Activated T-cell treated with anti-CD3 and anti-CD28 coated beads, Interleukin-2, amount 50 U/mL, for 48 hours (primary cell): ENCODE data around the gene DDX31.
"Not testable (repeated sequence)": the region's sequence is repeated elsewhere in the genome, so short reads cannot be mapped to it uniquely, and the experiment has no call there.

Experiments used
- DNase-seq, 2 experiments: peaks; one replicate each; pipeline ENCODE4 v3.0.0-alpha.2; 2020

Gene DDX31

GRCh38 chr9:132669698-132670456 lies at the start of gene DDX31:
TSS of gene DDX31 (minus strand) at chr9:132669983. CDS start at chr9:132669934, 49 bp downstream.
- peak; percentile 91 to 92 for DNase-seq

- DNase-seq = not testable (repeated sequence)
These were observed 48.7 kb upstream of the DDX31 start for GRCh38 chr9:132718381-132718928.

- no peak for DNase-seq
These were observed 47.7 kb upstream of the DDX31 start for GRCh38 chr9:132717326-132717945.

- DNase-seq = no peak
These were observed 46.2 kb upstream of the DDX31 start for GRCh38 chr9:132716007-132716406.

- DNase-seq = no peak
These were observed 43.0 kb upstream of the DDX31 start for GRCh38 chr9:132712753-132713152.

GRCh38 chr9:132711846-132712245 lies 42.1 kb upstream of the DDX31 start:
- no peak for DNase-seq

GRCh38 chr9:132711152-132711551 lies 41.4 kb upstream of the DDX31 start:
- DNase-seq = not testable (repeated sequence)

- no peak for DNase-seq
These were observed 40.5 kb upstream of the DDX31 start for GRCh38 chr9:132710333-132710732.

GRCh38 chr9:132708769-132709430 lies 39.1 kb upstream of the DDX31 start:
- no peak for DNase-seq

- DNase-seq = no peak
These were observed 38.5 kb upstream of the DDX31 start for GRCh38 chr9:132708239-132708638.

GRCh38 chr9:132703336-132703735 lies 33.6 kb upstream of the DDX31 start:
- no peak for DNase-seq

GRCh38 chr9:132702254-132702653 lies 32.5 kb upstream of the DDX31 start:
- no peak for DNase-seq

- DNase-seq = no peak
These were observed 30.2 kb upstream of the DDX31 start for GRCh38 chr9:132699956-132700355.

- DNase-seq = no peak
These were observed 29.2 kb upstream of the DDX31 start for GRCh38 chr9:132698989-132699388.

- no peak for DNase-seq
These were observed 27.4 kb upstream of the DDX31 start for GRCh38 chr9:132697230-132697629.

GRCh38 chr9:132694144-132694543 lies 24.4 kb upstream of the DDX31 start:
- DNase-seq = no peak

- DNase-seq = no peak
These were observed 20.9 kb upstream of the DDX31 start for GRCh38 chr9:132690696-132691095.

GRCh38 chr9:132683873-132684272 lies 14.1 kb upstream of the DDX31 start:
- DNase-seq = no peak

- no peak for DNase-seq
These were observed 11.8 kb upstream of the DDX31 start for GRCh38 chr9:132681561-132681960.

GRCh38 chr9:132679946-132680625 lies 10.3 kb upstream of the DDX31 start:
- no peak for DNase-seq

GRCh38 chr9:132677976-132678375 lies 8.2 kb upstream of the DDX31 start:
- DNase-seq = no peak

GRCh38 chr9:132674485-132674884 lies 4.7 kb upstream of the DDX31 start:
- no peak for DNase-seq

- no peak for DNase-seq
These were observed 3.6 kb upstream of the DDX31 start for GRCh38 chr9:132673355-132673754.
